ENCODE results near the gene ACTL7A.

The ACTL7A gene

GRCh38 chr9:108864446-108864845 is 2.4 kb downstream of the ACTL7A start:
- Histone ChIP-seq H3K27me3 (ENCODE audit: control insufficient read depth, insufficient read depth, low read length) (no peaks in the 10 kb centered on the region), H3K4me1 (ENCODE audit: control insufficient read depth, insufficient read depth, low read length) (no peaks in the 10 kb centered on the region), H3K4me3 (ENCODE audit: low read depth, low read length) (no peak overlapping the region), H3K36me3 (ENCODE audit: control insufficient read depth, insufficient read depth, low read length) (no peaks in the 10 kb centered on the region), H3K9ac (ENCODE audit: low read depth, low read length) (no peak overlapping the region), H3K9me3 (ENCODE audit: control insufficient read depth, insufficient read depth, low read length) (no peaks in the 10 kb centered on the region)

- H3K4me1 ChIP-seq (ENCODE audit: control insufficient read depth, insufficient read depth, low read length), result no peaks in the 10 kb centered on the region
- no peaks in the 10 kb centered on the region for H3K36me3 ChIP-seq (ENCODE audit: control insufficient read depth, insufficient read depth, low read length)
- H3K27me3 ChIP-seq (ENCODE audit: control insufficient read depth, insufficient read depth, low read length), result no peaks in the 10 kb centered on the region
- H3K9me3 ChIP-seq (ENCODE audit: control insufficient read depth, insufficient read depth, low read length), result no peaks in the 10 kb centered on the region
- no peak overlapping the region for H3K4me3 ChIP-seq (ENCODE audit: low read depth, low read length)
- no peak overlapping the region for H3K9ac ChIP-seq (ENCODE audit: low read depth, low read length)
Measured at GRCh38 chr9:108865037-108865436, 3.0 kb downstream of the ACTL7A start.

- Histone ChIP-seq H3K4me3 (ENCODE audit: low read depth, low read length) (no peak overlapping the region), H3K9ac (ENCODE audit: low read depth, low read length) (no peak overlapping the region), H3K4me1 (ENCODE audit: control insufficient read depth, insufficient read depth, low read length) (no peaks in the 10 kb centered on the region), H3K27me3 (ENCODE audit: control insufficient read depth, insufficient read depth, low read length) (no peaks in the 10 kb centered on the region), H3K9me3 (ENCODE audit: control insufficient read depth, insufficient read depth, low read length) (no peaks in the 10 kb centered on the region), H3K36me3 (ENCODE audit: control insufficient read depth, insufficient read depth, low read length) (no peaks in the 10 kb centered on the region)
Measured at GRCh38 chr9:108866001-108866420, 3.9 kb downstream of the ACTL7A start.

- Histone ChIP-seq H3K36me3 (ENCODE audit: control insufficient read depth, insufficient read depth, low read length) (no peaks in the 10 kb centered on the region), H3K27me3 (ENCODE audit: control insufficient read depth, insufficient read depth, low read length) (no peaks in the 10 kb centered on the region), H3K4me3 (ENCODE audit: low read depth, low read length) (no peak overlapping the region), H3K9ac (ENCODE audit: low read depth, low read length) (no peak overlapping the region), H3K9me3 (ENCODE audit: control insufficient read depth, insufficient read depth, low read length) (no peaks in the 10 kb centered on the region), H3K4me1 (ENCODE audit: control insufficient read depth, insufficient read depth, low read length) (no peaks in the 10 kb centered on the region)
Measured at GRCh38 chr9:108867116-108867515, 5.0 kb downstream of the ACTL7A start.

GRCh38 chr9:108867829-108868228 is 5.8 kb downstream of the ACTL7A start:
- Histone ChIP-seq H3K4me3 (ENCODE audit: low read depth, low read length) (no peak overlapping the region), H3K9me3 (ENCODE audit: control insufficient read depth, insufficient read depth, low read length) (no peaks in the 10 kb centered on the region), H3K36me3 (ENCODE audit: control insufficient read depth, insufficient read depth, low read length) (no peaks in the 10 kb centered on the region), H3K4me1 (ENCODE audit: control insufficient read depth, insufficient read depth, low read length) (no peaks in the 10 kb centered on the region), H3K27me3 (ENCODE audit: control insufficient read depth, insufficient read depth, low read length) (no peaks in the 10 kb centered on the region), H3K9ac (ENCODE audit: low read depth, low read length) (no peak overlapping the region)

GRCh38 chr9:108869092-108869725 is 7.1 kb downstream of the ACTL7A start:
- Histone ChIP-seq H3K27me3 (ENCODE audit: control insufficient read depth, insufficient read depth, low read length) (no peaks in the 10 kb centered on the region), H3K9ac (ENCODE audit: low read depth, low read length) (no peak overlapping the region), H3K4me3 (ENCODE audit: low read depth, low read length) (no peak overlapping the region), H3K4me1 (ENCODE audit: control insufficient read depth, insufficient read depth, low read length) (no peaks in the 10 kb centered on the region), H3K9me3 (ENCODE audit: control insufficient read depth, insufficient read depth, low read length) (no peaks in the 10 kb centered on the region), H3K36me3 (ENCODE audit: control insufficient read depth, insufficient read depth, low read length) (peaks cover 3% of the 10 kb centered on the region)

- Histone ChIP-seq H3K9ac (ENCODE audit: low read depth, low read length) (no peak overlapping the region), H3K9me3 (ENCODE audit: control insufficient read depth, insufficient read depth, low read length) (no peaks in the 10 kb centered on the region), H3K36me3 (ENCODE audit: control insufficient read depth, insufficient read depth, low read length) (peaks cover 15% of the 10 kb centered on the region), H3K4me3 (ENCODE audit: low read depth, low read length) (no peak overlapping the region), H3K4me1 (ENCODE audit: control insufficient read depth, insufficient read depth, low read length) (no peaks in the 10 kb centered on the region), H3K27me3 (ENCODE audit: control insufficient read depth, insufficient read depth, low read length) (no peaks in the 10 kb centered on the region)
Measured at GRCh38 chr9:108874058-108874788, 12.2 kb downstream of the ACTL7A start.

GRCh38 chr9:108876425-108876824 is 14.4 kb downstream of the ACTL7A start:
- Histone ChIP-seq H3K4me1 (ENCODE audit: control insufficient read depth, insufficient read depth, low read length) (no peaks in the 10 kb centered on the region), H3K36me3 (ENCODE audit: control insufficient read depth, insufficient read depth, low read length) (peaks cover 18% of the 10 kb centered on the region), H3K9me3 (ENCODE audit: control insufficient read depth, insufficient read depth, low read length) (no peaks in the 10 kb centered on the region), H3K9ac (ENCODE audit: low read depth, low read length) (no peak overlapping the region), H3K27me3 (ENCODE audit: control insufficient read depth, insufficient read depth, low read length) (no peaks in the 10 kb centered on the region), H3K4me3 (ENCODE audit: low read depth, low read length) (no peak overlapping the region)

- Histone ChIP-seq H3K9ac (ENCODE audit: low read depth, low read length) (no peak overlapping the region), H3K4me1 (ENCODE audit: control insufficient read depth, insufficient read depth, low read length) (no peaks in the 10 kb centered on the region), H3K9me3 (ENCODE audit: control insufficient read depth, insufficient read depth, low read length) (no peaks in the 10 kb centered on the region), H3K27me3 (ENCODE audit: control insufficient read depth, insufficient read depth, low read length) (no peaks in the 10 kb centered on the region), H3K4me3 (ENCODE audit: low read depth, low read length) (no peak overlapping the region), H3K36me3 (ENCODE audit: control insufficient read depth, insufficient read depth, low read length) (peaks cover 21% of the 10 kb centered on the region)
Measured at GRCh38 chr9:108877524-108877923, 15.5 kb downstream of the ACTL7A start.

GRCh38 chr9:108880738-108881316 is 18.8 kb downstream of the ACTL7A start:
- no peaks in the 10 kb centered on the region for H3K27me3 ChIP-seq (ENCODE audit: control insufficient read depth, insufficient read depth, low read length)
- H3K9ac ChIP-seq (ENCODE audit: low read depth, low read length), result no peak overlapping the region
- no peaks in the 10 kb centered on the region for H3K4me1 ChIP-seq (ENCODE audit: control insufficient read depth, insufficient read depth, low read length)
- no peaks in the 10 kb centered on the region for H3K9me3 ChIP-seq (ENCODE audit: control insufficient read depth, insufficient read depth, low read length)
- H3K4me3 ChIP-seq (ENCODE audit: low read depth, low read length), result no peak overlapping the region
- peaks cover 18% of the 10 kb centered on the region for H3K36me3 ChIP-seq (ENCODE audit: control insufficient read depth, insufficient read depth, low read length)

GRCh38 chr9:108882052-108882888 is 20.2 kb downstream of the ACTL7A start:
- Histone ChIP-seq H3K9me3 (ENCODE audit: control insufficient read depth, insufficient read depth, low read length) (no peaks in the 10 kb centered on the region), H3K9ac (ENCODE audit: low read depth, low read length) (no peak overlapping the region), H3K4me3 (ENCODE audit: low read depth, low read length) (no peak overlapping the region), H3K27me3 (ENCODE audit: control insufficient read depth, insufficient read depth, low read length) (no peaks in the 10 kb centered on the region), H3K36me3 (ENCODE audit: control insufficient read depth, insufficient read depth, low read length) (peaks cover 18% of the 10 kb centered on the region), H3K4me1 (ENCODE audit: control insufficient read depth, insufficient read depth, low read length) (no peaks in the 10 kb centered on the region)

Measured in iPS-15b (cell line).